Endothelial cell of umbilical vein (primary cell): ENCODE measurements around the gene CTTNBP2. TPM values are rescaled to one million over a fixed set of nuclear protein-coding genes. Genes with fewer than 3 reads are reported as not detected.

ENCODE experiments used
- BruUV-seq: library from RNA; stranded (reverse); fragments of 400-500 nt; replicated peaks from 2 replicates; lab custom pipeline; 2021; lab: Mats Ljungman, UMichigan
- CTCF ChIA-PET: fragments of 300-600, 350-600 bp; sonication (Branson Sonifier 250); formaldehyde crosslinking; loops from one replicate; lab custom pipeline; 2021; ENCODE audit warnings: antibody characterized with exemption, inconsistent platforms; lab: Charles Lee
- POLR2A ChIA-PET: fragments of 300-600, 350-600 bp; sonication (Branson Sonifier 250); formaldehyde crosslinking; loops from one replicate; lab custom pipeline; 2021; ENCODE audit warnings: antibody characterized with exemption, inconsistent platforms; lab: Charles Lee
- DNase-seq: peaks from one replicate; pipeline ENCODE4 v3.0.0-alpha.2; 2011; ENCODE audit warnings: low read depth, low spot score
- FAIRE-seq: peaks from 2 replicates; lab custom pipeline; 2011; peaks lifted over from hg19 to GRCh38; lab: Jason Lieb, UNC
- H2AFZ ChIP-seq: 2 replicates; pipeline ENCODE4 v1.6.0; 2012; ENCODE audit warnings: low read depth, low read length, control low read depth, inconsistent platforms
- H3K27ac ChIP-seq: 2 replicates; pipeline ENCODE4 v1.5.1; 2011; ENCODE audit warnings: low read depth, mild to moderate bottlenecking, control low read depth, low read length, moderate library complexity; ENCODE audit not compliant: insufficient read depth
- H3K27me3 ChIP-seq, 2 experiments: 2 replicates each; pipeline versions ENCODE4 v1.6.0 to v1.6.1; 2011; ENCODE audit warnings: low read length in 2 of 2, mixed read lengths in 1 of 2; ENCODE audit not compliant: control insufficient read depth in 2 of 2, insufficient read depth in 2 of 2
- H3K36me3 ChIP-seq, 2 experiments: 2 replicates in 1 of 2; 3 replicates in 1 of 2; pipeline ENCODE4 v1.5.1; 2011; ENCODE audit warnings: low read length in 2 of 2, mild to moderate bottlenecking in 1 of 2, moderate library complexity in 1 of 2; ENCODE audit not compliant: control insufficient read depth in 2 of 2, insufficient read depth in 2 of 2; ENCODE audit errors: extremely low read depth in 1 of 2
- H3K4me1 ChIP-seq: 3 replicates; pipeline ENCODE4 v1.5.1; 2011; ENCODE audit warnings: mild to moderate bottlenecking, low read length; ENCODE audit not compliant: control insufficient read depth, insufficient read depth; ENCODE audit errors: extremely low read depth
- H3K4me2 ChIP-seq: 2 replicates; pipeline ENCODE4 v1.6.1; 2011; ENCODE audit warnings: low read length, control low read depth, mixed read lengths; ENCODE audit not compliant: insufficient read depth
- H3K4me3 ChIP-seq, 3 experiments: fragments of 200-600 bp in 1 of 3; sonication (generic), shearing (Covaris generic) in 1 of 3; replicated peaks in 1 of 3; 2 replicates each; pipeline ENCODE4 v1.5.1; 2011 to 2016; ENCODE audit warnings: control low read depth in 3 of 3, low read length in 3 of 3, mild to moderate bottlenecking in 2 of 3, inconsistent platforms in 1 of 3, low read depth in 1 of 3, moderate library complexity in 1 of 3; ENCODE audit not compliant: insufficient read depth in 1 of 3
- H3K79me2 ChIP-seq: 2 replicates; pipeline ENCODE4 v1.6.0; 2012; ENCODE audit warnings: low read length, inconsistent platforms; ENCODE audit not compliant: control insufficient read depth, insufficient read depth
- H3K9ac ChIP-seq: replicated peaks from 2 replicates; pipeline ENCODE3; 2011; ENCODE audit warnings: low read length, control low read depth; ENCODE audit not compliant: insufficient read depth; ENCODE audit errors: extremely low read depth
- H3K9me1 ChIP-seq: replicated peaks from 3 replicates; pipeline ENCODE4 v1.6.0; 2011; ENCODE audit warnings: mild to moderate bottlenecking, low read length; ENCODE audit not compliant: control insufficient read depth, insufficient read depth; ENCODE audit errors: extremely low read depth
- H3K9me3 ChIP-seq: replicated peaks from 2 replicates; pipeline ENCODE4 v1.5.1; 2012; ENCODE audit warnings: low read length, inconsistent platforms; ENCODE audit not compliant: control insufficient read depth, insufficient read depth
- H4K20me1 ChIP-seq: replicated peaks from 2 replicates; pipeline ENCODE3; 2011; ENCODE audit warnings: mild to moderate bottlenecking, low read length; ENCODE audit not compliant: control insufficient read depth, insufficient read depth; ENCODE audit errors: extremely low read depth
- CTCF ChIP-seq, 2 donors: IDR thresholded peaks; 1 replicate in 1 of 2; 2 replicates in 1 of 2; pipeline ENCODE4 v1.5.1; 2011; ENCODE audit warnings: low read length in 2 of 2, mild to moderate bottlenecking in 2 of 2, moderate library complexity in 2 of 2, control low read depth in 1 of 2, inconsistent platforms in 1 of 2, low read depth in 1 of 2; ENCODE audit not compliant: insufficient read depth in 1 of 2; ENCODE audit errors: extremely low read depth in 1 of 2
- EZH2 ChIP-seq: IDR thresholded peaks from 2 replicates; pipeline ENCODE4 v1.6.1; 2012; ENCODE audit warnings: borderline replicate concordance, low read depth, mild to moderate bottlenecking, moderate library complexity, low read length, inconsistent platforms; ENCODE audit not compliant: severe bottlenecking
- FOS ChIP-seq: IDR thresholded peaks from 2 replicates; pipeline ENCODE4 v1.6.1; 2011; ENCODE audit warnings: mild to moderate bottlenecking, low read length, moderate library complexity, borderline replicate concordance; ENCODE audit not compliant: insufficient read depth
- GATA2 ChIP-seq: IDR thresholded peaks from 2 replicates; pipeline ENCODE4 v1.7.0; 2011; ENCODE audit warnings: low read depth, mild to moderate bottlenecking, moderate library complexity, mixed read lengths, low read length; ENCODE audit not compliant: insufficient read length, insufficient read depth
- JUN ChIP-seq: IDR thresholded peaks from 2 replicates; pipeline ENCODE4 v1.6.1; 2011; ENCODE audit warnings: borderline replicate concordance, low read depth; ENCODE audit not compliant: insufficient read length, insufficient read depth
- MAX ChIP-seq: IDR thresholded peaks from 2 replicates; pipeline ENCODE4 v1.6.1; 2011; ENCODE audit not compliant: insufficient read depth, insufficient read length
- MYC ChIP-seq: IDR thresholded peaks from one replicate; pipeline ENCODE4 v1.6.1; 2011; ENCODE audit warnings: mild to moderate bottlenecking, low read depth, low read length
- POLR2A ChIP-seq: IDR thresholded peaks from 2 replicates; pipeline ENCODE4 v1.6.1; 2012; ENCODE audit warnings: low read depth, mild to moderate bottlenecking, control low read depth, low read length
- POLR2AphosphoS5 ChIP-seq: IDR thresholded peaks from 2 replicates; pipeline ENCODE4 v1.6.1; 2012; ENCODE audit warnings: low read depth, mild to moderate bottlenecking, control low read depth, low read length, moderate library complexity; ENCODE audit not compliant: insufficient read depth
- dilution Hi-C: fragments of 300-500 bp; cut with MboI; formaldehyde crosslinking; loops from one replicate; pipeline ENCODE4 v1.15.0; 2019; ENCODE audit warnings: low sequenced_read_pairs; ENCODE audit not compliant: extremely low pct_ligation_motif_present
- intact Hi-C: fragments of 100-400 bp; cut with micrococcal nuclease; formaldehyde crosslinking; loops from one replicate; pipeline ENCODE4 v1.10.0; 2022
- polyA plus RNA-seq, 4 experiments: library from polyadenylated mRNA; depleted of rRNA in 3 of 4; stranded (reverse) in 3 of 4; unstranded in 1 of 4; fragments of >200 nt; gene quantifications; 2 replicates each; pipeline versions ENCODE4 v1.2.1 to v1.2.3, GENCODE V29; 2011 to 2012; ENCODE audit warnings: missing spikeins in 1 of 4
- total RNA-seq: library from RNA; stranded (reverse); gene quantifications from 2 replicates; pipeline ENCODE4 v1.2.3, GENCODE V29; 2021

The CTTNBP2 gene
- total and polyA plus RNA-seq, 2 donors (not counting 3 experiments of a cell fraction or from before 2014, with no cell fraction given), result 0.08 to 0.35 TPM

GRCh38 chr7:117759950-117760640 lies 113.1 kb downstream of the CTTNBP2 start:
- dilution Hi-C loops, result no loop called here
- no peaks in the 10 kb centered on the region for H3K36me3 ChIP-seq
- no peak for FAIRE-seq
- H3K4me1 ChIP-seq, result no peaks in the 10 kb centered on the region
- H3K9ac ChIP-seq, result no peak overlapping the region
- no peak overlapping the region for H3K4me2 ChIP-seq
- DNase-seq, result no peak
- H2AFZ ChIP-seq, result no peak overlapping the region
- no peak overlapping the region for H3K27ac ChIP-seq
- intact Hi-C loops, result no loop called here
- H3K4me3 ChIP-seq, result no peak overlapping the region
- no peaks in the 10 kb centered on the region for H3K9me3 ChIP-seq
- TF ChIP-seq JUN, result no peak
- TF ChIP-seq MYC, result no peak
- TF ChIP-seq MAX, result no peak
- TF ChIP-seq GATA2, result no peak
- no peak for TF ChIP-seq EZH2
- TF ChIP-seq FOS, result no peak
- no peak for TF ChIP-seq POLR2A
- TF ChIP-seq CTCF (IDR thresholded peaks at IDR 0.05; ENCODE audit: extremely low read depth in 1 of 2, insufficient read depth in 1 of 2, low read depth in 1 of 2, low read length in 2 of 2), result no peak
- TF ChIP-seq POLR2AphosphoS5, result no peak
- POLR2A ChIA-PET, result no interaction called here
- no peaks in the 10 kb centered on the region for H3K9me1 ChIP-seq
- no TSS peak for BruUV-seq
- H3K79me2 ChIP-seq, result no peaks in the 10 kb centered on the region
- no peaks in the 10 kb centered on the region for H4K20me1 ChIP-seq
- no peaks in the 10 kb centered on the region for H3K27me3 ChIP-seq
- CTCF ChIA-PET, result interaction anchor here (0.5 to 1.1 kb wide), 2 partner anchors 9 to 16 kb away, joined by 3 read pairs; no protein-coding TSS in a partner anchor
